MM.1S (cell line): ENCODE data around the gene YJEFN3.

Source experiments
- EZH2 ChIP-seq: fragments of 300-600 bp; sonication (generic); optimal IDR thresholded peaks from 2 replicates; pipeline ENCODE3; 2017; ENCODE audit warnings: low read depth, mild to moderate bottlenecking, antibody characterized with exemption, low read length, mixed read lengths
- EZH2phosphoT487 ChIP-seq: fragments of 300-600 bp; sonication (generic); IDR thresholded peaks from 2 replicates; pipeline ENCODE4 v1.6.1; 2018; ENCODE audit warnings: antibody characterized with exemption, low read length
- TF ChIP-seq, protein P1 (sequence below): fragments of 300-600 bp; sonication (generic); IDR thresholded peaks from 2 replicates; pipeline ENCODE4 v1.5.1; 2016; ENCODE audit warnings: antibody characterized with exemption, low read length, mixed read lengths

- no peak for TF ChIP-seq EZH2
- TF ChIP-seq, protein P1, sequence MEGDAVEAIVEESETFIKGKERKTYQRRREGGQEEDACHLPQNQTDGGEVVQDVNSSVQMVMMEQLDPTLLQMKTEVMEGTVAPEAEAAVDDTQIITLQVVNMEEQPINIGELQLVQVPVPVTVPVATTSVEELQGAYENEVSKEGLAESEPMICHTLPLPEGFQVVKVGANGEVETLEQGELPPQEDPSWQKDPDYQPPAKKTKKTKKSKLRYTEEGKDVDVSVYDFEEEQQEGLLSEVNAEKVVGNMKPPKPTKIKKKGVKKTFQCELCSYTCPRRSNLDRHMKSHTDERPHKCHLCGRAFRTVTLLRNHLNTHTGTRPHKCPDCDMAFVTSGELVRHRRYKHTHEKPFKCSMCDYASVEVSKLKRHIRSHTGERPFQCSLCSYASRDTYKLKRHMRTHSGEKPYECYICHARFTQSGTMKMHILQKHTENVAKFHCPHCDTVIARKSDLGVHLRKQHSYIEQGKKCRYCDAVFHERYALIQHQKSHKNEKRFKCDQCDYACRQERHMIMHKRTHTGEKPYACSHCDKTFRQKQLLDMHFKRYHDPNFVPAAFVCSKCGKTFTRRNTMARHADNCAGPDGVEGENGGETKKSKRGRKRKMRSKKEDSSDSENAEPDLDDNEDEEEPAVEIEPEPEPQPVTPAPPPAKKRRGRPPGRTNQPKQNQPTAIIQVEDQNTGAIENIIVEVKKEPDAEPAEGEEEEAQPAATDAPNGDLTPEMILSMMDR, result no peak
- TF ChIP-seq EZH2phosphoT487, result no peak
Observed at GRCh38 chr19:19495614-19496603, 32.8 kb upstream of the YJEFN3 start.
